Mucosa of descending colon (tissue), 3 donors: ENCODE measurements around the gene MYO18B. TPM values are rescaled to one million over a fixed set of nuclear protein-coding genes. Genes with fewer than 3 reads are reported as not detected.

Source experiments
- ATAC-seq: fragments of 200-7000 bp; cut with Tn5 transposase; one replicate; pipeline ENCODE4 v1.9.1; 2020; ENCODE audit warnings: mild to moderate bottlenecking, moderate library complexity
- DNase-seq, 3 donors: peaks; one replicate each; pipeline ENCODE4 v3.0.0-alpha.2; 2020
- H3K36me3 ChIP-seq: fragments of 200-600 bp; one replicate; pipeline ENCODE4 v1.8.0; 2021; ENCODE audit warnings: low read depth, mild to moderate bottlenecking
- H3K4me1 ChIP-seq: fragments of 200-600 bp; one replicate; pipeline ENCODE4 v1.8.0; 2021; ENCODE audit warnings: low read depth, mild to moderate bottlenecking
- H3K4me3 ChIP-seq: fragments of 200-600 bp; one replicate; pipeline ENCODE4 v1.8.0; 2021; ENCODE audit warnings: mild to moderate bottlenecking
- H3K9me3 ChIP-seq: fragments of 200-600 bp; one replicate; pipeline ENCODE4 v1.8.0; 2021; ENCODE audit warnings: mild to moderate bottlenecking
- intact Hi-C, 2 donors: fragments of 100-400 bp; cut with DNase I in 1 of 2; cut with micrococcal nuclease in 1 of 2; formaldehyde crosslinking; loops; one replicate each; pipeline versions ENCODE4 v1.11.0 to v1.11.1; 2022; cut with DNase I, micrococcal nuclease
- total RNA-seq, 3 donors: library from RNA; stranded (reverse); fragmentation: NEBNext Ultra II Directional in 2 of 3; extraction: Animal tissue kit (Norgen Biotek cat#: 25700) in 2 of 3; gene quantifications; one replicate each; pipeline versions ENCODE4 v1.2.1 to v1.2.4, GENCODE V29; 2021 to 2023
- TF ChIP-seq, protein P1 (sequence below): fragments of 200-600 bp; IDR thresholded peaks from one replicate; pipeline ENCODE4 v1.8.0; 2022; ENCODE audit warnings: antibody characterized with exemption, mild to moderate bottlenecking
- donor health status: DM: no; HTN: no; CAD: no; lungs with moderate emphysema.
- donor health status: DM: no; HTN: no; CAD: no.
- donor health status: DM: no; HTN: yes; CAD: no.

MYO18B gene
- total RNA-seq, 3 donors from 2014 or later, result 0.03 to 0.17 (median 0.12) TPM

DNA sequence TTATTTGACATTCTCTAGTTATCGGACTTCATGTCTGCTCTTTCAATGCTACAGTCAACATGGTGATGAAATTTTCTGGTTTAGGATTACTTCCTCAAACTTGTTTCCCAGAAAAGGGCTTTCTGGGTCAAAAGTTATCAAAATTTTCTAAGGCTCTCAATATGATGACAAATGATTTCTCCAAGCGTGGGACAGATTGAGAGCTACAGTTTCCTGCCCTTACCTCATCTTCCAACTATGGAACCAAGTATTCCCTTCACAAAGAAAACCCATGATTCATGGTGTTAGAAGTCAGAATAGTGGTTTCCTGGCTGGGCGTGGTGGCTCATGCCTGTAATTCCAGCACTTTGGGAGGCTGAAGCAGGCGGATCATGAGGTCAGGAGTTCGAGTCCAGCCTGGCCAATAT lies 17.8 kb downstream of the MYO18B start:
- no peak for DNase-seq
- H3K36me3 ChIP-seq, result no peaks in the 10 kb centered on the region
- H3K4me1 ChIP-seq, result no peaks in the 10 kb centered on the region
- H3K9me3 ChIP-seq, result no peaks in the 10 kb centered on the region
- intact Hi-C loops, result no loop called here
- TF ChIP-seq, protein P1, sequence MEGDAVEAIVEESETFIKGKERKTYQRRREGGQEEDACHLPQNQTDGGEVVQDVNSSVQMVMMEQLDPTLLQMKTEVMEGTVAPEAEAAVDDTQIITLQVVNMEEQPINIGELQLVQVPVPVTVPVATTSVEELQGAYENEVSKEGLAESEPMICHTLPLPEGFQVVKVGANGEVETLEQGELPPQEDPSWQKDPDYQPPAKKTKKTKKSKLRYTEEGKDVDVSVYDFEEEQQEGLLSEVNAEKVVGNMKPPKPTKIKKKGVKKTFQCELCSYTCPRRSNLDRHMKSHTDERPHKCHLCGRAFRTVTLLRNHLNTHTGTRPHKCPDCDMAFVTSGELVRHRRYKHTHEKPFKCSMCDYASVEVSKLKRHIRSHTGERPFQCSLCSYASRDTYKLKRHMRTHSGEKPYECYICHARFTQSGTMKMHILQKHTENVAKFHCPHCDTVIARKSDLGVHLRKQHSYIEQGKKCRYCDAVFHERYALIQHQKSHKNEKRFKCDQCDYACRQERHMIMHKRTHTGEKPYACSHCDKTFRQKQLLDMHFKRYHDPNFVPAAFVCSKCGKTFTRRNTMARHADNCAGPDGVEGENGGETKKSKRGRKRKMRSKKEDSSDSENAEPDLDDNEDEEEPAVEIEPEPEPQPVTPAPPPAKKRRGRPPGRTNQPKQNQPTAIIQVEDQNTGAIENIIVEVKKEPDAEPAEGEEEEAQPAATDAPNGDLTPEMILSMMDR, result no peak
- no peak for ATAC-seq
- H3K4me3 ChIP-seq, result no peak overlapping the region

DNA sequence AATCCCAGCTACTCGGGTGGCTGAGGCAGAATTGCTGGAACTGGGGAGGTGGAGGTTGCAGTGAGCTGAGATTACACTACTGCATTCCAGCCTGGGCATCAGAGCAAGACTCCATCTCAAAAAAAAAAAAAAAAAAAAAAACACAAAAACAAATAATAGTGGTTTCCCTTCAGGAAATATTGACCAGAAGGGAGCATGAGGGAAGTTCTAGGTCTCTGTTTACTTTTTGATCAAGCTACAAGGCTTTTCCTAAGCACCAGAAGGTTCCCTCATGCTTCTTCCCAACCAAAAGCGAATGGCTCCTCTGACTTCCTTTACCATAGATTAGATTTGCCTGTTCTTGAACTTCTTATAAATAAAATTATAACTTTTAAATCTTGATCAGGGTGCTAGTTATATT lies 18.3 kb downstream of the MYO18B start:
- TF ChIP-seq, protein P1, result no peak
- ATAC-seq (no peak), DNase-seq (no peak)
- no peaks in the 10 kb centered on the region for H3K9me3 ChIP-seq
- H3K4me1 ChIP-seq, result no peaks in the 10 kb centered on the region
- no peaks in the 10 kb centered on the region for H3K36me3 ChIP-seq
- no peak overlapping the region for H3K4me3 ChIP-seq
- intact Hi-C loops, result no loop called here

DNA sequence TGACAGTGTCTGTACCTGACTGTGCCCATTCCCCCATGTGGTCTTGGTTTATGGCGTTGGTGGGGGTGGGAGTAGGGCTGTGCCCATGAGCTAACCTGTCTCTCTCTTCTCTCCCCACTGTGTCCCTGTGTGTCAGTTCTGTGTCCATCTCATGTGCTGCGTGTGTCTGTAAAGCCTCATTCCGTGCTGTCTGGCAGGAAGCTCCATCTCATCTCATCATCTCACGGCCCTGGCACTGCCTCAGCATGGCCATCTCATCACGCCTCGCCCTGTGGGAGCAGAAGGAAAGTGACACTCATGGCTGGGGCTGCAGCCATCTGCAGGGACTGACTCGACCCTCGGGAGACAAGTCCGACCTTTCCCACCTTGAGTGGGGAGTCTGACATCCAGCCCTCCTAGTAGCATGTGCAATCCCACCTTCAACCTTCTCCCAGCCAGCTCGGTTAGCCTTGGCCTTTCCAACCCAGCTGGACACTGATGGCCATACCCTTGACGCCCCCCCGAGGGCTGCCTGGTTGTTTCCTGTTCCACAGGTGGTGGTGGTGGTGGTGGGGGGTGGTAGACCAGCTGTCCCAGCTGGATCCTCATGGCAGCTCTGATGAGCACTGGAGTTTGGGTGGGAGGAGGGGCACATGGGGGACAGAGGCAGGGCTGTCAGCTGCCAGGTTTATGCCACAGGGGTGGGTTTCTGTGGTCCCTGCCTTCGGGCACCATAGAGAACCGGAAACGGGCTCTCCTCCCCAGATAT lies 19.0 kb downstream of the MYO18B start:
- ATAC-seq, result no peak
- Histone ChIP-seq H3K36me3 (no peaks in the 10 kb centered on the region), H3K4me1 (no peaks in the 10 kb centered on the region), H3K4me3 (no peak overlapping the region), H3K9me3 (no peaks in the 10 kb centered on the region)
- no peak for DNase-seq
- TF ChIP-seq, protein P1, result no peak
- intact Hi-C loops, result no loop called here

DNA sequence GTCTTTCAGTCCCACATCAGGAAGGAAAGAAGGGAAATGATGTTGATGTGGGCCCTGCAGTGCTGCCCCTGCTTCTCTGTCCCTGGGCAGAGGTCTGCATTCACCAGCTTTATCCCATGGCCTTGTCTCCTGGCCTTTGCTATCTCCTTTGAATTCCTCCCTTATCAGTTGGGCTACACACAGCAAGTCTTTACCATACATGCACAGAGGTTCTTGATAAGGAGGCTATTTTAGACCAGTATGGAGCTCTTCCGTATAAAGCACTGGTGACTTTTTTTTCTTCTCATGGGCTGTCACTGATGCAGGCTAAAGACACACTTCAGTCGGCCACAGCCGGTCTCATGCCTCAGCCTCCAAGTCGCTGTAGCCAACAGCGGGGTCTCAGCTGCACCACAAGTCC lies 20.2 kb downstream of the MYO18B start:
- DNase-seq (no peak), ATAC-seq (no peak)
- TF ChIP-seq, protein P1, result no peak
- H3K36me3 ChIP-seq, result no peaks in the 10 kb centered on the region
- H3K4me3 ChIP-seq, result no peak overlapping the region
- no peaks in the 10 kb centered on the region for H3K4me1 ChIP-seq
- intact Hi-C loops, result no loop called here
- no peaks in the 10 kb centered on the region for H3K9me3 ChIP-seq

DNA sequence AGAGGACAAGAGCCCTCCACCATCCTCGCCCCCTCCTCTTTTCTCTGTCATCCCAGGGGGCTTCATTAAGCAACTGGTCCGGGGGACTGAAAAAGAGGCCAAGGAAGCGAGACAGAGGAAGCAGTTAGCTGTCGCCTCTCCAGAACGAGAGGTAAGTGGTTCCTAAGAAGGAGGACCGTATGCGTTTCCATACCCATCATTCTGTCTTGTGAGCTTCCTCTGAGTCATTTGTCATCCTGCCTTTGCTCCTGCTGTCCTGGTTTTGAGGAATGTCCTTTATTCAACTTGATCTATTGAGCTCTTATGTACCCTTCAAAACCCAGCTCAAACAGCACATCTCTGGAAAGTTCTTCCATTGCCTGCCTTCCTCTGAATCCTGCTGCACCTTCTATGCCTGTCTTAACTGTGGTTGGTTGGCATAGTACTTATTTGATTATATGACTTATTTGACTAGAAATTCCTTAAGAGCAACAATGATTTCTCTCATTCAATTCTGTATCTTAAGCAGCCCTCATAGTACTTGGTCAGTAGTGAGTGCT lies 21.3 kb downstream of the MYO18B start:
- H3K9me3 ChIP-seq, result no peaks in the 10 kb centered on the region
- DNase-seq (no peak), ATAC-seq (no peak)
- intact Hi-C loops, result no loop called here
- no peaks in the 10 kb centered on the region for H3K36me3 ChIP-seq
- H3K4me3 ChIP-seq, result no peak overlapping the region
- TF ChIP-seq, protein P1, result no peak
- H3K4me1 ChIP-seq, result no peaks in the 10 kb centered on the region
